ENCODE data around the gene KRTAP9-6.

The KRTAP9-6 gene

GRCh38 chr17:41304091-41304490 lies 38.9 kb downstream of the KRTAP9-6 start:
- TF ChIP-seq, protein P1, sequence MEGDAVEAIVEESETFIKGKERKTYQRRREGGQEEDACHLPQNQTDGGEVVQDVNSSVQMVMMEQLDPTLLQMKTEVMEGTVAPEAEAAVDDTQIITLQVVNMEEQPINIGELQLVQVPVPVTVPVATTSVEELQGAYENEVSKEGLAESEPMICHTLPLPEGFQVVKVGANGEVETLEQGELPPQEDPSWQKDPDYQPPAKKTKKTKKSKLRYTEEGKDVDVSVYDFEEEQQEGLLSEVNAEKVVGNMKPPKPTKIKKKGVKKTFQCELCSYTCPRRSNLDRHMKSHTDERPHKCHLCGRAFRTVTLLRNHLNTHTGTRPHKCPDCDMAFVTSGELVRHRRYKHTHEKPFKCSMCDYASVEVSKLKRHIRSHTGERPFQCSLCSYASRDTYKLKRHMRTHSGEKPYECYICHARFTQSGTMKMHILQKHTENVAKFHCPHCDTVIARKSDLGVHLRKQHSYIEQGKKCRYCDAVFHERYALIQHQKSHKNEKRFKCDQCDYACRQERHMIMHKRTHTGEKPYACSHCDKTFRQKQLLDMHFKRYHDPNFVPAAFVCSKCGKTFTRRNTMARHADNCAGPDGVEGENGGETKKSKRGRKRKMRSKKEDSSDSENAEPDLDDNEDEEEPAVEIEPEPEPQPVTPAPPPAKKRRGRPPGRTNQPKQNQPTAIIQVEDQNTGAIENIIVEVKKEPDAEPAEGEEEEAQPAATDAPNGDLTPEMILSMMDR (IDR thresholded peaks at IDR 0.05), result no peak
- Histone ChIP-seq H3K27ac (no peak overlapping the region), H3K4me3 (no peak overlapping the region)
- DNase-seq (ENCODE audit: low spot score), result no peak

- Histone ChIP-seq H3K4me3 (no peak overlapping the region), H3K27ac (no peak overlapping the region)
- no peak for DNase-seq (ENCODE audit: low spot score)
- TF ChIP-seq, protein P1 (IDR thresholded peaks at IDR 0.05), result no peak
Observed at GRCh38 chr17:41307647-41308046, 42.5 kb downstream of the KRTAP9-6 start.

- H3K4me3 ChIP-seq, result no peak overlapping the region
- no peak overlapping the region for H3K27ac ChIP-seq
- TF ChIP-seq, protein P1 (IDR thresholded peaks at IDR 0.05), result no peak
- no peak for DNase-seq (ENCODE audit: low spot score)
Observed at GRCh38 chr17:41308251-41308917, 43.2 kb downstream of the KRTAP9-6 start.

GRCh38 chr17:41308918-41309359 lies 43.8 kb downstream of the KRTAP9-6 start, which contains the start of gene KRTAP16-1:
Gene KRTAP16-1, minus strand, starts transcription at chr17:41309309. Its CDS starts 56 bp downstream, at chr17:41309253.
- Histone ChIP-seq H3K4me3 (no peak within 1 kb of the TSS), H3K27ac (no peak within 1 kb of the TSS)
- TF ChIP-seq, protein P1 (IDR thresholded peaks at IDR 0.05), result no peak
- DNase-seq (ENCODE audit: low spot score), result no peak

- DNase-seq (ENCODE audit: low spot score), result no peak
- H3K27ac ChIP-seq, result no peak overlapping the region
- TF ChIP-seq, protein P1 (IDR thresholded peaks at IDR 0.05), result no peak
Observed at GRCh38 chr17:41311111-41311510, 45.9 kb downstream of the KRTAP9-6 start.

DNA sequence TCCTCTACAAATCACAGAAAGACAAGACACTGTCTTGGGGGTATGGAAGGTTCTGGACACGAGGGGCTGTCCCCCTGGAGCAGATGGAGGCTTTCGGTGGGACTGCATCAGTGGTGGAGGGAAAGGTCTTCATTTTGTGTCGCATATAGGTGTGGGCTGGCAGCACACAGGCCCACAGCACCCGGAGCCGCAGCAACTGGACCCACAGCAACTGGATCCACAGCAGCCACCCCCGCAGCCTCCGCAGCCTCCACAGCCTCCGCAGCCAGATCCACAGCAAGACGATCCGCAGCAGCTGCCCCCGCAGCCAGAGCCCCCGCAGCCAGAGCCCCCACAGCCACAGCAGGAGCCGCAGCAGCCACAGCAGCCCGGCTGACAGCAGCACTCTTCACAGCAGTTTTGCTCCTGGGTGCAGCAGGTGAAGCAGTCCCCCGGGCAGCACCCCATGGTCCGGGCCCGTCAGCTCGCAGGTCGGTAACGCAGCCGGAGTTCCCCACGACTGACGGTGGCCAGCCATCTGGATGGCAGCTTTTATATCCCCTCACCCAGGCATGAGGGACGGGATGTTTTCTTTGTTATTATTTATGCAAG lies 50.1 kb downstream of the KRTAP9-6 start, which contains the start of gene KRTAP17-1:
TSS of gene KRTAP17-1 (minus strand) at position 507 of the 591 bp plus-strand sequence. CDS start at position 447, 60 bp downstream.
- DNase-seq (ENCODE audit: low spot score), result no peak
- H3K4me3 ChIP-seq, result no peak within 1 kb of the TSS
- TF ChIP-seq, protein P1 (IDR thresholded peaks at IDR 0.05), result no peak
- H3K27ac ChIP-seq, result no peak within 1 kb of the TSS

More at GRCh38 chr17:41311111-41311510, 45.9 kb downstream of the KRTAP9-6 start:
- no peak overlapping the region for H3K4me3 ChIP-seq
